ENCODE data around the gene ASIC2.

DNA sequence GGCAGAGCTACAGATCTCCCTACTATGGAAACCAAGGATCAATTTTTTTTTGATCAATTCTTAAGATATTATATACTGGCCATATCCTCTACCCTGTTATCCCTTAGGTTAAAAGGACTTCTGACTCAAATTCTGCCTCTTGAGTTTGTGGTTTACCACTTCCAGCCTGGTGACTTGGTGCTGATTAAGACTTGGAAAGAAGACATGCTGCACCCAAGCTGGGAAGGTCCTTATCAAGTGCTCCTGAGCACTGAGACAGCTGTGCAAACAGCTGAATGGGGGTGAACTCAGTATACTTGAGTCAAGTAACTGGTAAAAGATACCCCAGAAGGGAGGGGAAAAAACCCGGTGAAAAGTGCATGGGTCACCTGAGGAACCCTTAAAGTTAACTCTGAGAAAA, 321.9 kb downstream of the ASIC2 start:
- TF ChIP-seq, protein P1, sequence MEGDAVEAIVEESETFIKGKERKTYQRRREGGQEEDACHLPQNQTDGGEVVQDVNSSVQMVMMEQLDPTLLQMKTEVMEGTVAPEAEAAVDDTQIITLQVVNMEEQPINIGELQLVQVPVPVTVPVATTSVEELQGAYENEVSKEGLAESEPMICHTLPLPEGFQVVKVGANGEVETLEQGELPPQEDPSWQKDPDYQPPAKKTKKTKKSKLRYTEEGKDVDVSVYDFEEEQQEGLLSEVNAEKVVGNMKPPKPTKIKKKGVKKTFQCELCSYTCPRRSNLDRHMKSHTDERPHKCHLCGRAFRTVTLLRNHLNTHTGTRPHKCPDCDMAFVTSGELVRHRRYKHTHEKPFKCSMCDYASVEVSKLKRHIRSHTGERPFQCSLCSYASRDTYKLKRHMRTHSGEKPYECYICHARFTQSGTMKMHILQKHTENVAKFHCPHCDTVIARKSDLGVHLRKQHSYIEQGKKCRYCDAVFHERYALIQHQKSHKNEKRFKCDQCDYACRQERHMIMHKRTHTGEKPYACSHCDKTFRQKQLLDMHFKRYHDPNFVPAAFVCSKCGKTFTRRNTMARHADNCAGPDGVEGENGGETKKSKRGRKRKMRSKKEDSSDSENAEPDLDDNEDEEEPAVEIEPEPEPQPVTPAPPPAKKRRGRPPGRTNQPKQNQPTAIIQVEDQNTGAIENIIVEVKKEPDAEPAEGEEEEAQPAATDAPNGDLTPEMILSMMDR (IDR thresholded peaks at IDR 0.05 in 8 of 11, conservative IDR thresholded peaks at IDR 0.05 in 3 of 11) = no peak
- no peak for TF ChIP-seq POLR2AphosphoS5 (IDR thresholded peaks at IDR 0.05)
- no peak for TF ChIP-seq POLR2A (IDR thresholded peaks at IDR 0.05)
